Activated T-cell treated with anti-CD3 and anti-CD28 coated beads, Interleukin-2, amount 50 U/mL, for 24 hours (primary cell): ENCODE results near the gene NRG2.
A peak's percentile ranks its signal among the peaks of the same experiment; 100 is the strongest.

Experiments
- DNase-seq: peaks from one replicate; pipeline ENCODE4 v3.0.0-alpha.2; 2020
- H3K27ac Mint-ChIP-seq: 2 replicates; pipeline ENCODE4 v1.8.0; 2020; ENCODE audit warnings: mild to moderate bottlenecking, mixed read lengths
- H3K27me3 Mint-ChIP-seq: 2 replicates; pipeline ENCODE4 v1.8.0; 2020; ENCODE audit warnings: mixed read lengths
- H3K36me3 Mint-ChIP-seq: 2 replicates; pipeline ENCODE4 v1.8.0; 2020; ENCODE audit warnings: low read depth, mixed read lengths
- H3K4me1 Mint-ChIP-seq: 2 replicates; pipeline ENCODE4 v1.8.0; 2020; ENCODE audit warnings: low read depth, mixed read lengths
- H3K4me3 Mint-ChIP-seq: 2 replicates; pipeline ENCODE4 v1.8.0; 2020; ENCODE audit warnings: mild to moderate bottlenecking, moderate library complexity, mixed read lengths
- H3K9me3 Mint-ChIP-seq: 2 replicates; pipeline ENCODE4 v1.8.0; 2020; ENCODE audit warnings: mixed read lengths

NRG2 gene

DNA sequence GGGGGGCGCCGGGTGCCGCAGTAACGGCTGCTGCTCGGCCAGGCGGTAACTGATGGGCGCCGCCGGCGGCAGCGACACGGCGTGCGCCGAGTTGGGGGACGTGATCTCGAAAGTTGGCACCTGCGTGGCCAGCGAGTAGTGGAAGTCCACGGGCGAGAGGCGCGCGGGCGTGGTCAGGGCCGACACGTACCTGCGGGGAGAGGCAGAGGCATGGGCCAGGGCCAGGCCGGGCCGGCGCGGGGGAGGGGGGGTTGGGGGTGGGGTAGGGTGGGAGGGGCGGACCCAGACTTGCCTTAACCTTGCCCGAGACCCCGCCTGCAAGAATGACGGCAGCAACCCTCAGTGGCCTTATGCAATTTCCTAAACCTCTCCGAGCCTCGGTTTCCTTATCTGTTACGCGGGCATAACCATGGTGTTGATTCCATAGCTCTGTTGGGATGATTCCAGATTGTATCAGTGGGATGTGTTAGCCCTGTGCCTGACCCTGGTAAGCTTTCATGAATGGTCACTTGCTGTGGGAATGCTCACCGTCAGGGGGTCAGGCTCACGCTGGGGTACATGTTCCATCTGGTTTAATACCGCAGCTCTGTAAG is 194.5 kb downstream of the NRG2 start:
- Mint-ChIP-seq H3K4me3 (peak overlapping the region; percentile 62), H3K9me3 (no peaks in the 10 kb centered on the region), H3K36me3 (no peaks in the 10 kb centered on the region), H3K27me3 (peaks cover 25% of the 10 kb centered on the region), H3K4me1 (peaks cover 12% of the 10 kb centered on the region), H3K27ac (no peak overlapping the region)
- no peak for DNase-seq

DNA sequence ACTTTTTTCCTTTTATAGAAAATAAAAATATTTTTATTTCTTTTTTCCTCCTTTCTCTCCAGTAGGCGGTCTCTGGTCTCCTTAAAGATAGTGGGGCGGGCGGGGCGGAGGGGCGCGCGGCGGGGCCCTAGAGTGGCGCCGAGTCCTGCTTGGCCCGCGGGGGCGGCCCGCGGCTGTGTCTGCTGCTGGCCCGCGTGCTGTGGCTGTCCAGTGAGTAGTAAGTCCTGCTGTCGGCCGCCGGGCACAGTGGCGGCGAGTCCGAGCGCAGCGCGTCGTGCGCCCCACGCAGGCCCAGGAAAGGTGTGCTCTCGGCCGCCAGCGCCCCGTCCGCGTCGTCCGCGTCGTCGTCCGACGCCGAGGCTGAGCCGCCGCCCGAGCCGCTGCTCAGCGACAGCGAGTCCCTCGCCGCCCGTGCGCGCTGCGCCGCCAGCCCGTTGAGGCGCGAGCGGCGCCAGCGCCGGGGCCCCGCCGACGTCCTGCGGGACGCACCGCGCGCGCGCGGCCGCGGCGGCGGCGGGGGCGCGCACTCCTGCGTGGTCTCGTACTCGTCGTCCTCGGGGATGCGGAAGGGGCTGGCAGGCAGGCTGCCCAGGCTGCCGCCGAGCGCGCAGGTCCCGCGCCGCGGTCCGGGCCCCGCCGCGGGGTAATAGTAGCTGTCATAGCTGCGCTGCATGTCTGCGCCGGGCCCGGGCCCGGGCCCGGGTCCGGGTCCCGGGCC is 195.2 kb downstream of the NRG2 start:
- no peaks in the 10 kb centered on the region for H3K9me3 Mint-ChIP-seq
- no peaks in the 10 kb centered on the region for H3K36me3 Mint-ChIP-seq
- DNase-seq: peak; percentile 88
- H3K4me1 Mint-ChIP-seq: peaks cover 12% of the 10 kb centered on the region
- H3K4me3 Mint-ChIP-seq: peak overlapping the region; percentile 61
- peaks cover 30% of the 10 kb centered on the region for H3K27me3 Mint-ChIP-seq
- no peak overlapping the region for H3K27ac Mint-ChIP-seq

DNA sequence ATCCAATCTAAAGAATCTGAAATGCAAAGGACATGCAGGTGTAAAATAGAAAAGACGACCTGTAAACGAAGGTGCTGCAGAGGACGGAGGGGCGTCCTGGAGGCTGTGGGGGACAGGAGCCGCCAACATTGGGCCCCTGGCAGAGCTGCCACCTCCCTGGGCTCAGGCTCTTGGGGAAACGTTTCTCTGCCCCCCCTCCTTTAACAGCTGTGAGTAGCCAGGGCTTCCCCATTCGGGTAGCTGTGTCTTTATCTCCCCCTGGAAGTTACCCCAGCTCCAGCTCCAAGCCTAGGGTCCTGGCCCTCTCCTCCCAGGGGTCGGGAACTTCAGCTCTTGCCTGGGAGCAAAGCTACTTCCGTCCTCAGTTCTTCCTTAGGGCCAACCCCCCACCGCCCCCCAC is 196.0 kb downstream of the NRG2 start:
- Mint-ChIP-seq H3K36me3 (no peaks in the 10 kb centered on the region), H3K27ac (no peak overlapping the region), H3K9me3 (no peaks in the 10 kb centered on the region), H3K4me3 (no peak overlapping the region), H3K27me3 (peaks cover 33% of the 10 kb centered on the region), H3K4me1 (peaks cover 12% of the 10 kb centered on the region)
- no peak for DNase-seq

DNA sequence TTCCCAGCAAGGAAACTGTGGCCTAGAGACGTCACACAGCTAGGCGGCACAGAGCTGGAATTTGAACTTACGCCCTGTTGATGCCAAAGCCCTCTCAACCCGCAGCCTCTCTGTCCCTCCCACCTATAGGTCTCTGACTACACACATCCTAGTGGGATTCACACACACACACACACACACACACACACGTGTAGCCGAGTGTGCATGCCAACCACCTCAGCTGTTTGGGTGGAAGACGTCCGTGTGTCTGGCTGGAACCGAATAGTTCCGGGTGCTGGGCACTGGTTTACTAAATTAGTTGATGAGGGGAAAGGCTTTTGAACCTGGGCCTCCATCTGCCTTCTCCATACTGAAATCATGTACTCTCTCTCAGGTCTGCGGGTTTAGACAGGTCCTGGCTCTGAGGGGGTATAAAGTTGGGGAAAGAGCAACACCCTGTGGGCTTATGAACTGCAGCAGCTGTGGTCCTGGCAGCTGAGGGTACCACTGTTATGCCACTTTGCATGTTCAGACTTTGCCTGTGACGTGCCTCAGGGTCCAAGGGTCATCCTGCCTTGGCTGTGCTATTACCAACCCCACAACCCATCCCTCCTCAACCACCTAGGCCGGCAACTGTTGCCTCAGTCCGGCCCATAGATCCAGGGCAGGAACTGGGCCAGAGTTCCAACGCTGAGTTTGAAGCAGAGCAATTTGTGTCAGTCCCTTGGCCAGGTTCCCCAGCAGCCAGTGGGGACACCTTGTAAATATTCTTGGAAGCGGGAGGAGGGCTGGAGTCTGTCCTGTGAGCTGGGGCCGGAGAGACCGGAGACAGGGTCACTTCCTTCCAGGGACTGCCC is 197.0 kb downstream of the NRG2 start:
- Mint-ChIP-seq H3K36me3 (no peaks in the 10 kb centered on the region), H3K4me1 (peaks cover 12% of the 10 kb centered on the region), H3K9me3 (no peaks in the 10 kb centered on the region), H3K4me3 (no peak overlapping the region), H3K27ac (no peak overlapping the region), H3K27me3 (peaks cover 33% of the 10 kb centered on the region)
- no peak for DNase-seq

DNA sequence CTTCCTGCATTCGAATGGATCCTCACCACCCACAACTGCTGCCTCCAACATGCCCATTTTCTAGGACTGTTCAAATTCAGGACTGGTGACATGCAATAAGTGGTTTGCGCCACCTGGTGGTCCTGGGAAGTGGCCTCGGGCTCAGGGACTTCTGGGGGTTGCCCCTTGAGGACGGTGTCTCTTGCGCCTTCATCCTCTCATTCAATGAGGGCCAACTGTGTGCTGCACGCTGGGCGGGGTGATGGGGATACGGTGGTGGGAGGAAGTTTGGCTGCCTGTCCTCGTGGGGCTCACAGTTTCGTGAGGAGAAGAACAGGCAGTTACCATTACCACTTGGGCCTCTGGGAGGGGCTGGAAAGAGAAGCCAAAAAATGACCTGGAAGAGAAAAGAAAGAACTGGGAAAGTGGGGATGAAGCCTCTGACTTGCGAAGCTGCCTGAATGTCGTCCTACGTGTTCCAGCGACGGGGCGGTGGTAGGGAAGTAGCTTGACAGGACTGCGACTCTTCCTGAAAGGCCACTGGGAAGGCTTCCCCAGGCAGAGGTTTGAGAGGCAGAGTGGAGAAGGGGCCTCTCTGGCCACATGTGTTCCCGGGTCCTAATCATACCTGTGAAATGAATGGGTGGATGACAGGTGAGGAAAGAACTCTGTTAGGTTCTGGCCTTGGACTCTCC is 198.5 kb downstream of the NRG2 start:
- no peaks in the 10 kb centered on the region for H3K9me3 Mint-ChIP-seq
- no peak overlapping the region for H3K27ac Mint-ChIP-seq
- no peak overlapping the region for H3K4me3 Mint-ChIP-seq
- H3K27me3 Mint-ChIP-seq: peaks cover 33% of the 10 kb centered on the region
- DNase-seq: peak; percentile 78
- no peaks in the 10 kb centered on the region for H3K36me3 Mint-ChIP-seq
- H3K4me1 Mint-ChIP-seq: peaks cover 12% of the 10 kb centered on the region

DNA sequence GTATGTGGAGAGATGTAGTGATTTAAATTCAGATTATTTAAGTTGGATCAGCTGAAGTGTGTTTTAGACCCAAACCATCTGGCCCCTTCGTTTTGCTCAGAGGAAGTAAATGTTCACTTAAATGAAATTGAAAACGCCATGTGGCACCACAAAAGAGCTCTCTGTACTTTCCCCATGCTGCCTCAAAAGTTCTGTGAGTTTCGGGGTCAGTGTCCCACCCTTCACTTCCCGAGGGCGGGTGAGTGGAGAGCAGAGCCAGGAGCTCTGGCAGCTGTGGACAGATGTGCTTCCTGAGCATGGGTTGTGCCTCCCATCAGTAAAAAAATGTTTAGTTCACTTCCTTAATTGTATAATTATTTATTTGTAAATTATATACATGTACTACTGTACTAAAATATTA is 199.1 kb downstream of the NRG2 start:
- Mint-ChIP-seq H3K27ac (no peak overlapping the region), H3K9me3 (no peaks in the 10 kb centered on the region), H3K36me3 (no peaks in the 10 kb centered on the region), H3K27me3 (peaks cover 33% of the 10 kb centered on the region), H3K4me3 (no peak overlapping the region), H3K4me1 (peaks cover 12% of the 10 kb centered on the region)
- no peak for DNase-seq

DNA sequence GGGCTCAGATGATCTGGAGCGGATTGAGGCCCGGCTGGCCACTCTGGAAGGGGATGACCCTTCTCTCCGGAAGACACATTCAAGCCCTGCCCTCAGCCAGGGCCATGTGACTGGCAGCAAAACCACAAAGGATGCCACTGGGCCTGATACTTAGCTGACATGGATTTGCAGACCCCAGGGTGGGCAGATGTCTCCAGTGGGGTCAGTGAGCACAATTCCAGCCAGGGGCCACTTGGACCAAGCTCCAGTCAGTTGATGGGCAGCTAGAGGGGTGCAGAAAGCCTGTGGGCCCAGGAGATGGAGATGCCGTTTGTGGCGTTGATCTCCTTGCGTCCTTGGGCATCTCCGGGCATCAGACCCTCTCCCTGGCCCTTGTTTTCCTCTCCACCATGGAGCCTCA is 200.8 kb downstream of the NRG2 start:
- no peaks in the 10 kb centered on the region for H3K36me3 Mint-ChIP-seq
- no peak for DNase-seq
- H3K9me3 Mint-ChIP-seq: no peaks in the 10 kb centered on the region
- no peak overlapping the region for H3K27ac Mint-ChIP-seq
- peaks cover 33% of the 10 kb centered on the region for H3K27me3 Mint-ChIP-seq
- H3K4me1 Mint-ChIP-seq: peaks cover 6% of the 10 kb centered on the region
- H3K4me3 Mint-ChIP-seq: no peak overlapping the region

DNA sequence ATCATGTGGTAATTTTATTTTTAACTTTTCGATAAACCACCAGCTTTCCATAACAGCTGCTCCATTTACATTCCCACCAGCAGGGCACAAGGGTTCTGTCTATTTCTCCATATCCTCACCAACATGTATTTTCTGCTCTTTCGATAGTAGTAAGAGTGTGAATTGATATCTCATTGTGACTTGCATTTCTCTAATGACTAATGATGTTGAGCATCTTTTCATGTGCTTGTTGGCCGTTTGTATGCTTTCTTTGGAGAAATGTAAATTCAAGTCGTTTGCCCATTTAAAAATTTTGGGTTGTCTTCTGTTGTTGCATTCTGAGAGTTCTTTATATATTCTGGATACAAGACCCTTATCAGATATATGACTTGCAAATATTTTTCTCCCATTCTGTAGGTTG is 201.6 kb downstream of the NRG2 start:
- no peak overlapping the region for H3K4me3 Mint-ChIP-seq
- H3K4me1 Mint-ChIP-seq: peaks cover 6% of the 10 kb centered on the region
- no peak for DNase-seq
- H3K27me3 Mint-ChIP-seq: peaks cover 33% of the 10 kb centered on the region
- no peaks in the 10 kb centered on the region for H3K36me3 Mint-ChIP-seq
- no peaks in the 10 kb centered on the region for H3K9me3 Mint-ChIP-seq
- H3K27ac Mint-ChIP-seq: no peak overlapping the region

DNA sequence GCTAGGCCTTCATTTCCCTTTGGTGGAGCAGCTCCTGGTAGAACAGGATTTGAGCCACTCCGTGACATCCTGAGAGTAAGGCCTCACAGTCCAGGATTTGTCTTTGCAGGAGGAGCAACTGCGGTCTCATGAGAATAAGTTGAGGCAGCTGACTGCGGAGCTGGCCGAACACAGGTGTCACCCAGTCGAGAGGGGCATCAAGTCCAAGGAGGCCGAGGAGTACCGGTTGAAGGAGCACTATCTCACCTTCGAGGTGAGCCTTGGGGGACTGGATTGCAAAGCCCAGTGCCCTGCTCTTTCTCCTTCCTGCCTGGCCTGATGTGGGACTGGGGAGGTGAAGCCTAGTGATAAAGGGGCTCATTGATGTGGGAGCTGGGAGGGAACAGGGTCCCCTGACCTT is 203.2 kb downstream of the NRG2 start:
- DNase-seq: no peak
- Mint-ChIP-seq H3K4me3 (no peak overlapping the region), H3K9me3 (no peaks in the 10 kb centered on the region), H3K36me3 (no peaks in the 10 kb centered on the region), H3K27me3 (peaks cover 29% of the 10 kb centered on the region), H3K4me1 (peaks cover 6% of the 10 kb centered on the region), H3K27ac (no peak overlapping the region)

DNA sequence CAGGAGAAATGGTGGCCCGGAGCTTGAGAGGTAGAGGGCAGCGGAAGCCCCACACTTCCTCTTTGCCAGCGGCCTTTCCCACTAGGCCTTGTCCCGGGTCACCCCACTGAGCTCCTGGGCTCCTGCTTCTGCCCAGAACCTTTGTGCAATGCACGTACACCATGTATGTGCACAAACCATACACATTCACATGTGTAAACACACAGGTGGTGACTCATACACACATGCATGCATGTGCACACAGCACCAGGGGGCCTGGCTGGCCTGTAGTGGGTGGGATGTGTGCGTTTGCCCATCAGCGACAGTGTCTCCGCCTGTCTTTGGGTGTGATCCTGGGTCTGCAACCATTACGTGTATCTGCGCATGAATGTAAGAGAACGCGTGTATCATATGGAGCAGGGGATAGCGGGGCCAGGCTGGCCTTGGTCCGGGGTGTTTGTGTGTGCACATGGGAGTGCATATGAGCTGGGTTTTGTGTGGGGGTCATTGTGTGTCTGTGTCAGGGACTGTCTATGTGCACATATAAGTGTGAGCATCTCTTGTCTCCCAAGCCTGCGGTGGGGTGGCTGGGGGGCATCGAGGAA is 203.8 kb downstream of the NRG2 start:
- no peaks in the 10 kb centered on the region for H3K36me3 Mint-ChIP-seq
- H3K4me1 Mint-ChIP-seq: peaks cover 3% of the 10 kb centered on the region
- no peak for DNase-seq
- H3K9me3 Mint-ChIP-seq: no peaks in the 10 kb centered on the region
- no peak overlapping the region for H3K27ac Mint-ChIP-seq
- peaks cover 28% of the 10 kb centered on the region for H3K27me3 Mint-ChIP-seq
- H3K4me3 Mint-ChIP-seq: no peak overlapping the region

DNA sequence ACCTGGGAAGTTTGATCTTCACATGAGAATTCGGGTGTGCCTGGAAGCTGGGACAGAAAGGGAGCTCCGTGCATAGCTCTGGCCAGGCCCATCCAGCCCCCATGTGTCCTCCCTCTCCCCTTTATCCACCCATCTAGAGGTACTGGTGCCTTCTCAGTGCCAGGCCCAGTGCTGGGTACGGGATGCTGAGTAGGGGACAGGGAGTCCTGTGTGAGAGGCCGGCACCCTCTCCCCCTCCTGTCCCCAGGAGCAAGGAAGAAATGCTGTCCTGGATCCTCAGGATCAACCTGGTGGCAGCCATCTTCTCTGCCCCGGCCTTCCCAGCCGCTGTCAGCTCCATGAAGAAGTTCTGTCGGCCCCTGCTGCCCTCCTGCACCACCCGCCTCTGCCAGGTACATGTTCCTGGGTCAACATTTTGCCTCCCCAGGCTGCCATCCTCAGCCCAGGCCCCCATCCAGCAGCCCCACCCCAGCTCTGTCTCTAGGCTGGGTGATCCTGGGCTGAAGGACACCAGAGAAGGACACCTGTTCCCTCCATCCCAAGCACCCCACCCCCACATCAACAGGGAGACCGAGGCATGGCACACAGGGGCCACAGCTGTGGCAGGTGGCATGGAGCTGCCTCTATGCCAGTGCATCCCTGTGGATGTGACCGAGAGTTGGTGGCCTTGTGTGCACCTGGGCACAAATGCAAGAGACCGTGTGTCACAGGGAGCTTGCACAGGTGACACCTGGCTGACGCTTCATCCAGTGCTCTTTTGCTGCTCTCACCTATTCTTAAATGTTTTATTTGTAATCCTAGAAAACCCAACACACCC is 204.5 kb downstream of the NRG2 start:
- H3K9me3 Mint-ChIP-seq: no peaks in the 10 kb centered on the region
- no peak overlapping the region for H3K4me3 Mint-ChIP-seq
- no peak for DNase-seq
- H3K4me1 Mint-ChIP-seq: no peaks in the 10 kb centered on the region
- no peak overlapping the region for H3K27ac Mint-ChIP-seq
- no peaks in the 10 kb centered on the region for H3K36me3 Mint-ChIP-seq
- peaks cover 25% of the 10 kb centered on the region for H3K27me3 Mint-ChIP-seq

DNA sequence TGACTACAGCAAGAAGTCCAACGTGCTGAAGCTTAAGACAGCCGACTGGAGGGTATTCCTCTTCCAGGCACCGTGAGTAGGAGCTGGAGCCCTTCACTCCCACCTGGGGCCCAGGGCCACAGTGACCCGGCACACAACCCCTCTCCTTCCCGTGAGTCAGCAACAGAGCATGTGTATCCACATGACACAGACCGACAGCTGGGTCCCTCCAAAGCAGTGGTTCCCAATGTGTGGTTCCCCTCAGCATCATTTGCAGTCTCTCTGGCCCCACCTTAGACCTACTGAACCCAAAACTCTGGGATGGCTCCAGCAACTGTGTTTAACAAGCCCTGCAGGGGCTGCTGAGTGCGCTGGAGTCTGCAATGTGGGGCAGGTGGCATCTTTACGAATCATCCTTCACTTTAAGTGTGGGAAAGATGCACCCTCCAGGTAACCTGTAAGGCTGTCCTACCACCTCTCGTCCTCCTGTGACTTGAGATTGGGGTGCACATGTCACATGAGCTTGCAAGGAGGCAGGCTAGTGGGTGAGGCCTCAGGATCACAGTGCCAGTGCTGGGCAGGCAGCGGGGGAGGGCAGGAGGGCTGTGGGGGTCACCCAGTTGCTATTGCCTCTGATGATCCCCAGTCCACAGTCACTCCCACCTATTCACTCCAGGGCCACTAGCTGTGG is 205.3 kb downstream of the NRG2 start:
- Mint-ChIP-seq H3K36me3 (no peaks in the 10 kb centered on the region), H3K4me3 (no peak overlapping the region), H3K4me1 (no peaks in the 10 kb centered on the region), H3K27me3 (peaks cover 24% of the 10 kb centered on the region), H3K27ac (no peak overlapping the region), H3K9me3 (no peaks in the 10 kb centered on the region)
- DNase-seq: no peak

DNA sequence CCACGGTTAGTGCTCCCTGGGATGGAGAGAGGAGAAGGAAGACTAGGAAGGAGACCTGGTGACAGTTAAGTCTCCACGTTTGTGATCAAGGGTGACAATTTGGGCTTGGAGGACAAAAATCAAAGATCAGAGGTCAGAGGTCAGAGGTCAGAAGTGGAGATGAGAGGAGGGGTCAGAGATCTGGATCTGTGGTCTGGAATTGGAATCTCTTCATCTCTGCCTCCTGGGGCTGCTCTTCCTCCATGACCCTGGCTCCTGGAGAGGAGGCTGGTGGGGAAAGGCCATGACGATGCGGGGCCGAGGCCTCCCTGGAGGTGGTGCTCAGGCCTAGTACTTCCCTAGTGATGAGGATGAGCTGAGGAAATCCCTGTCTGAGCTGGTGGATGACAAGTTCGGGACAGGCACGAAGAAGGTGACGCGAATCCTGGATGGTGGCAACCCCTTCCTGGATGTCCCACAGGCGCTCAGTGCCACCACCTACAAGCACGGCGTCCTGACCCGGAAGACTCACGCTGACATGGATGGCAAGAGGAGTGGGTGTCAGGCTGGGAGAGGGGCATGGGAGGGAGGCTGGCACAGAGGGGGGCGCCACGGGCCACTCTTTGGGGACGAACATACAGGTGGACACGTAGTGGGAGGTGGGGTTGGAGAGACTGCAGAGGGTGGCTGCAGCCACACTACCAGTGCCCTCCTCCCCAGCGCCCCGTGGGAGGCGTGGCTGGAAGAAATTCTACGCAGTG is 206.5 kb downstream of the NRG2 start:
- Mint-ChIP-seq H3K4me1 (no peaks in the 10 kb centered on the region), H3K36me3 (no peaks in the 10 kb centered on the region), H3K9me3 (no peaks in the 10 kb centered on the region), H3K4me3 (no peak overlapping the region), H3K27ac (no peak overlapping the region), H3K27me3 (peaks cover 25% of the 10 kb centered on the region)
- DNase-seq: no peak
